NB4 (cell line): ENCODE data around the gene TMCC3.

ENCODE experiments used
- DNase-seq: peaks from one replicate; pipeline ENCODE4 v3.0.0; 2010; ENCODE audit warnings: low read depth
- H3K4me3 ChIP-seq: one replicate; pipeline ENCODE4 v1.5.1; 2011; ENCODE audit warnings: mild to moderate bottlenecking, low read depth, low read length, moderate library complexity
- CTCF ChIP-seq: IDR thresholded peaks from one replicate; pipeline ENCODE4 v1.5.1; 2012; ENCODE audit warnings: low read depth, low read length
- MAX ChIP-seq: IDR thresholded peaks from 2 replicates; pipeline ENCODE4 v1.6.1; 2011; ENCODE audit warnings: low read depth, low read length
- MYC ChIP-seq: IDR thresholded peaks from 2 replicates; pipeline ENCODE4 v1.6.1; 2011; ENCODE audit warnings: low read depth, low read length
- POLR2A ChIP-seq: IDR thresholded peaks from 2 replicates; pipeline ENCODE4 v1.6.1; 2011; ENCODE audit warnings: mild to moderate bottlenecking; ENCODE audit not compliant: insufficient read length; ENCODE audit errors: extremely low read depth

The TMCC3 gene

GRCh38 chr12:94643606-94644005 is 6.8 kb downstream of the TMCC3 start:
- peak; percentile 45 for DNase-seq
- no peak overlapping the region for H3K4me3 ChIP-seq
- TF ChIP-seq POLR2A, result no peak
- TF ChIP-seq MAX, result no peak
- TF ChIP-seq CTCF, result no peak
- no peak for TF ChIP-seq MYC

GRCh38 chr12:94641283-94641682 is 9.1 kb downstream of the TMCC3 start:
- peak; percentile 20 for DNase-seq
- TF ChIP-seq MYC (no peak), CTCF (no peak), POLR2A (no peak)
- H3K4me3 ChIP-seq, result no peak overlapping the region

GRCh38 chr12:94640134-94640928 is 10.0 kb downstream of the TMCC3 start:
- no peak for TF ChIP-seq POLR2A
- TF ChIP-seq CTCF, result no peak
- peak; percentile 63 for TF ChIP-seq MYC
- no peak for TF ChIP-seq MAX
- peak; percentile 97 for DNase-seq
- no peak overlapping the region for H3K4me3 ChIP-seq

GRCh38 chr12:94638521-94638920 is 11.8 kb downstream of the TMCC3 start:
- DNase-seq, result no peak

GRCh38 chr12:94637390-94638113 is 12.8 kb downstream of the TMCC3 start:
- DNase-seq, result no peak
- no peak overlapping the region for H3K4me3 ChIP-seq
- TF ChIP-seq MYC (no peak), CTCF (no peak)

More at GRCh38 chr12:94638521-94638920, 11.8 kb downstream of the TMCC3 start:
- H3K4me3 ChIP-seq, result no peak overlapping the region
- TF ChIP-seq MYC (no peak), MAX (no peak), CTCF (no peak), POLR2A (no peak)
